Keratinocyte (primary cell): ENCODE measurements around the gene ETV5. TPM values are rescaled to one million over a fixed set of nuclear protein-coding genes. Genes with fewer than 3 reads are reported as not detected.

ENCODE experiments used
- DNase-seq: peaks from one replicate; pipeline ENCODE4 v3.0.0-alpha.2; 2011; ENCODE audit warnings: low read depth, missing footprints, low spot score
- FAIRE-seq: peaks from 2 replicates; lab custom pipeline; 2011; peaks lifted over from hg19 to GRCh38; lab: Jason Lieb, UNC
- H2AFZ ChIP-seq: 2 replicates; pipeline ENCODE4 v1.6.0; 2012; ENCODE audit warnings: low read length, control low read depth, inconsistent platforms; ENCODE audit not compliant: control insufficient read depth
- H3K27ac ChIP-seq: 2 replicates; pipeline ENCODE4 v1.5.1; 2011; ENCODE audit warnings: low read length; ENCODE audit not compliant: control insufficient read depth, insufficient read depth
- H3K27me3 ChIP-seq: 3 replicates; pipeline ENCODE4 v1.6.0; 2011; ENCODE audit warnings: low read length; ENCODE audit not compliant: control insufficient read depth, insufficient read depth; ENCODE audit errors: extremely low read depth
- H3K36me3 ChIP-seq, 2 experiments: 2 replicates in 1 of 2; 3 replicates in 1 of 2; pipeline ENCODE4 v1.5.1; 2011; ENCODE audit warnings: low read length in 2 of 2, mild to moderate bottlenecking in 1 of 2; ENCODE audit not compliant: control insufficient read depth in 2 of 2, insufficient read depth in 2 of 2; ENCODE audit errors: extremely low read depth in 1 of 2
- H3K4me1 ChIP-seq: 3 replicates; pipeline ENCODE4 v1.5.1; 2011; ENCODE audit warnings: low read length; ENCODE audit not compliant: control insufficient read depth, insufficient read depth; ENCODE audit errors: extremely low read depth
- H3K4me2 ChIP-seq: 3 replicates; pipeline ENCODE4 v1.6.0; 2011; ENCODE audit warnings: low read depth, low read length; ENCODE audit not compliant: control insufficient read depth, insufficient read depth; ENCODE audit errors: extremely low read depth
- H3K4me3 ChIP-seq, 3 experiments: fragments of 200-600 bp in 1 of 3; sonication (generic) in 1 of 3; 2 replicates in 2 of 3; 3 replicates in 1 of 3; pipeline ENCODE4 v1.5.1; 2011 to 2016; ENCODE audit warnings: low read length in 3 of 3, mild to moderate bottlenecking in 3 of 3, control low read depth in 2 of 3, inconsistent platforms in 1 of 3, low read depth in 1 of 3, mixed read lengths in 1 of 3, mixed run types in 1 of 3, moderate library complexity in 1 of 3; ENCODE audit not compliant: control insufficient read depth in 2 of 3, insufficient read depth in 2 of 3; ENCODE audit errors: extremely low read depth in 1 of 3
- H3K79me2 ChIP-seq: 2 replicates; pipeline ENCODE4 v1.6.0; 2012; ENCODE audit warnings: low read length; ENCODE audit not compliant: control insufficient read depth, insufficient read depth
- H3K9ac ChIP-seq: 3 replicates; pipeline ENCODE4 v1.6.0; 2011; ENCODE audit warnings: low read length; ENCODE audit not compliant: control insufficient read depth, insufficient read depth; ENCODE audit errors: extremely low read depth
- H3K9me1 ChIP-seq: 3 replicates; pipeline ENCODE4 v1.6.0; 2011; ENCODE audit warnings: low read length; ENCODE audit not compliant: control insufficient read depth, insufficient read depth; ENCODE audit errors: extremely low read depth
- H3K9me3 ChIP-seq: 2 replicates; pipeline ENCODE4 v1.5.1; 2012; ENCODE audit warnings: low read depth, low read length; ENCODE audit not compliant: control insufficient read depth
- H4K20me1 ChIP-seq: 3 replicates; pipeline ENCODE4 v1.6.0; 2011; ENCODE audit warnings: low read length; ENCODE audit not compliant: control insufficient read depth, insufficient read depth; ENCODE audit errors: extremely low read depth
- EZH2 ChIP-seq: IDR thresholded peaks from one replicate; pipeline ENCODE4 v1.6.1; 2012; ENCODE audit warnings: inconsistent platforms, mild to moderate bottlenecking, low read length, moderate library complexity
- dilution Hi-C: fragments of 300-500 bp; cut with MboI; formaldehyde crosslinking; loops from one replicate; pipeline ENCODE4 v1.7.0; 2020; ENCODE audit warnings: low sequenced_read_pairs; ENCODE audit not compliant: extremely low pct_ligation_motif_present
- polyA plus RNA-seq, 5 experiments: library from polyadenylated mRNA; depleted of rRNA in 3 of 5; stranded (reverse) in 3 of 5; stranded (forward) in 1 of 5; unstranded in 1 of 5; fragments of >200 nt; gene quantifications; 1 replicate in 1 of 5; 2 replicates in 3 of 5; 3 replicates in 1 of 5; pipeline versions ENCODE4 v1.2.1 to v1.2.3, GENCODE V29; 2011 to 2012; ENCODE audit warnings: missing spikeins in 2 of 5, low read depth in 1 of 5, low replicate concordance in 1 of 5
- TF ChIP-seq, protein P1 (sequence below), 3 experiments: IDR thresholded peaks in 1 of 3; conservative IDR thresholded peaks in 1 of 3; optimal IDR thresholded peaks in 1 of 3; 2 replicates in 2 of 3; 3 replicates in 1 of 3; pipeline versions ENCODE3 to v1.5.1; 2011; ENCODE audit warnings: low read length in 3 of 3, mild to moderate bottlenecking in 3 of 3, moderate library complexity in 2 of 3, control low read depth in 1 of 3, inconsistent platforms in 1 of 3; ENCODE audit not compliant: insufficient read depth in 2 of 3; ENCODE audit errors: extremely low read depth in 1 of 3

ETV5 gene
- polyA plus RNA-seq, 1 donor (not counting 4 experiments of a cell fraction or from before 2014, with no cell fraction given) = 28.7 TPM

DNA sequence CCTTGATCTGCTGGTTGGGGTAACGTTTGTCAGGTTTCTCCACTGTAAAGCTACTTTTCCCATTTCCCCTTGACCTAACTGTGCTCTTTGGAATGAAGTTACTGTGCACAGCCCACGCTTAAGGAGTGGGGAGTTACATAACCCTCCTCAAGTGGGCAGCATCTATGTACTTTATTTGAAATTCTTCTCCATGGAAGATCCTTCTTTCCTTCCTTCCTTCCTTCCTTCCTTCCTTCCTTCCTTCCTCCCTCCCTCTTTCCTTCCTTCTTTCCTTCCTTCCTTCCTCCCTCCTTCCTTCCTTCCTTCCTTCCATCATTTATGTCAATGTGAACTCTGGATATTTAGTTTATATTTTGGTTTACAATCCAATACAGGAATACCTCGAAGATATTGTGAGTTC, 94.0 kb downstream of the ETV5 start:
- no peak for TF ChIP-seq EZH2
- TF ChIP-seq, protein P1, sequence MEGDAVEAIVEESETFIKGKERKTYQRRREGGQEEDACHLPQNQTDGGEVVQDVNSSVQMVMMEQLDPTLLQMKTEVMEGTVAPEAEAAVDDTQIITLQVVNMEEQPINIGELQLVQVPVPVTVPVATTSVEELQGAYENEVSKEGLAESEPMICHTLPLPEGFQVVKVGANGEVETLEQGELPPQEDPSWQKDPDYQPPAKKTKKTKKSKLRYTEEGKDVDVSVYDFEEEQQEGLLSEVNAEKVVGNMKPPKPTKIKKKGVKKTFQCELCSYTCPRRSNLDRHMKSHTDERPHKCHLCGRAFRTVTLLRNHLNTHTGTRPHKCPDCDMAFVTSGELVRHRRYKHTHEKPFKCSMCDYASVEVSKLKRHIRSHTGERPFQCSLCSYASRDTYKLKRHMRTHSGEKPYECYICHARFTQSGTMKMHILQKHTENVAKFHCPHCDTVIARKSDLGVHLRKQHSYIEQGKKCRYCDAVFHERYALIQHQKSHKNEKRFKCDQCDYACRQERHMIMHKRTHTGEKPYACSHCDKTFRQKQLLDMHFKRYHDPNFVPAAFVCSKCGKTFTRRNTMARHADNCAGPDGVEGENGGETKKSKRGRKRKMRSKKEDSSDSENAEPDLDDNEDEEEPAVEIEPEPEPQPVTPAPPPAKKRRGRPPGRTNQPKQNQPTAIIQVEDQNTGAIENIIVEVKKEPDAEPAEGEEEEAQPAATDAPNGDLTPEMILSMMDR (optimal IDR thresholded peaks at IDR 0.05 in 1 of 3, IDR thresholded peaks at IDR 0.05 in 1 of 3, conservative IDR thresholded peaks at IDR 0.05 in 1 of 3; ENCODE audit: extremely low read depth in 1 of 3, insufficient read depth in 2 of 3, low read length in 3 of 3) = no peak
- Histone ChIP-seq H3K36me3 (no peaks in the 10 kb centered on the region), H3K4me2 (no peak overlapping the region), H3K27ac (no peak overlapping the region), H3K9me3 (no peaks in the 10 kb centered on the region), H3K79me2 (no peaks in the 10 kb centered on the region), H2AFZ (no peak overlapping the region), H3K4me1 (no peaks in the 10 kb centered on the region), H3K9me1 (no peaks in the 10 kb centered on the region), H3K9ac (no peak overlapping the region), H3K4me3 (no peak overlapping the region), H3K27me3 (no peaks in the 10 kb centered on the region), H4K20me1 (no peaks in the 10 kb centered on the region)
- FAIRE-seq (no peak), DNase-seq (no peak)
- dilution Hi-C loops = no loop called here

DNA sequence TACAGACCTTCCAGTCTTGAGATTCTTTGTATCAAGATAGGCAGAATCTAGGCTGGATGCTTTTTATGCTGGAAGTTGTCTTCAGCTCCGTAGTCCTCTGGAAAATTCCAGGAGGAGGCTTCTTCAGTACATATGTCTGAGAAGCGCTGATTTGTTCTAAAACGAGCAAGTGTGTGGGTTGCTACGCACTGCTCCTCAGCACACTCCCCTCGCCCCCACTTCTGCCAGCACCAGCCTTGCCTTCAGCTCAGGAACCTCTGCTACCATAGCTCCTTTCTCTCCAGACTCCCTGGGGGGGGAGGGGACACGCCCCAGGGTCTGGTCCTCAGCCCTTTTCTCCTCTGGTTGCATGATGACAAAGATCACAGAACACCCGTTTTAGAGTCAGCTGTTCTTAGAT, 95.6 kb downstream of the ETV5 start:
- H4K20me1 ChIP-seq = no peaks in the 10 kb centered on the region
- no peak overlapping the region for H3K27ac ChIP-seq
- no peak for FAIRE-seq
- TF ChIP-seq, protein P1 (optimal IDR thresholded peaks at IDR 0.05 in 1 of 3, IDR thresholded peaks at IDR 0.05 in 1 of 3, conservative IDR thresholded peaks at IDR 0.05 in 1 of 3; ENCODE audit: extremely low read depth in 1 of 3, insufficient read depth in 2 of 3, low read length in 3 of 3) = no peak
- no peak for TF ChIP-seq EZH2
- no peak overlapping the region for H3K4me2 ChIP-seq
- no peaks in the 10 kb centered on the region for H3K9me3 ChIP-seq
- H3K36me3 ChIP-seq = no peaks in the 10 kb centered on the region
- H3K4me1 ChIP-seq = no peaks in the 10 kb centered on the region
- H3K27me3 ChIP-seq = no peaks in the 10 kb centered on the region
- H3K79me2 ChIP-seq = no peaks in the 10 kb centered on the region
- no peak overlapping the region for H3K9ac ChIP-seq
- DNase-seq = no peak
- H3K9me1 ChIP-seq = no peaks in the 10 kb centered on the region
- H3K4me3 ChIP-seq = no peak overlapping the region
- dilution Hi-C loops = no loop called here
- no peak overlapping the region for H2AFZ ChIP-seq
